Thoracic aorta (tissue), 2 donors: ENCODE measurements around the gene RAB39A. TPM values are rescaled to one million over a fixed set of nuclear protein-coding genes. Genes with fewer than 3 reads are reported as not detected.

ENCODE experiments used
- ATAC-seq: fragments of 150-250 bp; one replicate; pipeline ENCODE4 v1.8.0; 2017; ENCODE audit warnings: low read depth; ENCODE audit not compliant: insufficient number of reproducible peaks, low FRiP score
- DNase-seq: peaks from one replicate; pipeline ENCODE4 v3.0.0-alpha.2; 2020; ENCODE audit warnings: low spot score
- H3K27ac ChIP-seq, 2 donors: fragments of 200-600 bp; sonication (generic); 1 replicate in 1 of 2; 2 replicates in 1 of 2; pipeline ENCODE4 v1.5.1; 2016; ENCODE audit warnings: mild to moderate bottlenecking in 2 of 2, moderate library complexity in 2 of 2
- H3K27me3 ChIP-seq: fragments of 200-600 bp; sonication (generic); replicated peaks from 2 replicates; pipeline ENCODE4 v1.6.0; 2016; ENCODE audit warnings: mild to moderate bottlenecking; ENCODE audit not compliant: insufficient read depth
- H3K36me3 ChIP-seq: fragments of 200-600 bp; sonication (generic); one replicate; pipeline ENCODE4 v1.5.1; 2016
- H3K4me1 ChIP-seq, 2 donors: fragments of 200-600 bp; sonication (generic); 1 replicate in 1 of 2; 2 replicates in 1 of 2; pipeline versions ENCODE4 v1.5.1 to v1.6.0; 2016; ENCODE audit warnings: low read depth in 2 of 2, mild to moderate bottlenecking in 1 of 2; ENCODE audit not compliant: control insufficient read depth in 1 of 2
- H3K4me3 ChIP-seq: fragments of 200-600 bp; sonication (generic); 2 replicates; pipeline ENCODE4 v1.5.1; 2016; ENCODE audit warnings: mild to moderate bottlenecking
- H3K9me3 ChIP-seq: fragments of 200-600 bp; sonication (generic); 2 replicates; pipeline ENCODE4 v1.5.1; 2016
- CTCF ChIP-seq: fragments of 200-600 bp; sonication (generic); IDR thresholded peaks from one replicate; pipeline ENCODE4 v1.5.1; 2019; ENCODE audit warnings: antibody characterized with exemption
- total RNA-seq, 2 donors: library from RNA; depleted of rRNA; stranded (reverse); fragments of >200 nt; gene quantifications; one replicate each; pipeline versions ENCODE4 v1.1.0 to v1.2.3, GENCODE V29; 2016

The RAB39A gene
- total RNA-seq, 2 donors from 2014 or later, result 1.2 to 5.4 TPM

- no peak for TF ChIP-seq CTCF
- Histone ChIP-seq H3K9me3 (no peaks in the 10 kb centered on the region), H3K27me3 (no peaks in the 10 kb centered on the region), H3K27ac (no peak overlapping the region), H3K36me3 (no peaks in the 10 kb centered on the region), H3K4me3 (no peak overlapping the region), H3K4me1 (no peaks in the 10 kb centered on the region)
- DNase-seq (no peak), ATAC-seq (no peak)
These were observed 71.7 kb downstream of the RAB39A start for GRCh38 chr11:107999759-108000455.

- DNase-seq, result no peak
- Histone ChIP-seq H3K27ac (no peak overlapping the region), H3K4me3 (no peak overlapping the region), H3K36me3 (no peaks in the 10 kb centered on the region), H3K4me1 (no peaks in the 10 kb centered on the region), H3K9me3 (no peaks in the 10 kb centered on the region), H3K27me3 (no peaks in the 10 kb centered on the region)
- no peak for TF ChIP-seq CTCF
- no peak for ATAC-seq
These were observed 74.2 kb downstream of the RAB39A start for GRCh38 chr11:108002476-108002875.

- no peaks in the 10 kb centered on the region for H3K4me1 ChIP-seq
- DNase-seq (no peak), ATAC-seq (no peak)
- no peaks in the 10 kb centered on the region for H3K27me3 ChIP-seq
- no peak overlapping the region for H3K4me3 ChIP-seq
- H3K27ac ChIP-seq, result no peak overlapping the region
- H3K9me3 ChIP-seq, result no peaks in the 10 kb centered on the region
- TF ChIP-seq CTCF, result no peak
- no peaks in the 10 kb centered on the region for H3K36me3 ChIP-seq
These were observed 75.4 kb downstream of the RAB39A start for GRCh38 chr11:108003623-108004022.

GRCh38 chr11:108007819-108008218, 79.6 kb downstream of the RAB39A start:
- no peak overlapping the region for H3K4me3 ChIP-seq
- H3K27me3 ChIP-seq, result no peaks in the 10 kb centered on the region
- no peak for DNase-seq
- ATAC-seq, result no peak
- no peaks in the 10 kb centered on the region for H3K36me3 ChIP-seq
- H3K9me3 ChIP-seq, result no peaks in the 10 kb centered on the region
- peaks cover 22 to 29% of the 10 kb centered on the region in 2 donors for H3K4me1 ChIP-seq
- no peak for TF ChIP-seq CTCF
- H3K27ac ChIP-seq, result no peak overlapping the region

GRCh38 chr11:108008656-108009496, 80.6 kb downstream of the RAB39A start, which contains the start of gene CUL5:
Gene CUL5, plus strand, starts transcription at chr11:108008898. Its CDS starts 451 bp downstream, at chr11:108009349.
- H3K4me1 ChIP-seq, result peaks cover 31 to 39% of the 10 kb centered on the region in 2 donors
- peak; percentile 85 for TF ChIP-seq CTCF
- H3K36me3 ChIP-seq, result no peaks in the 10 kb centered on the region

More at GRCh38 chr11:108008656-108009496, 80.6 kb downstream of the RAB39A start, which contains the start of gene CUL5:
- ATAC-seq (peak; percentile 98), DNase-seq (peak; percentile 69)
- H3K27me3 ChIP-seq, result no peaks in the 10 kb centered on the region
- H3K27ac ChIP-seq, result peak within 1 kb of the TSS; percentile 89 to 97
- peak within 1 kb of the TSS; percentile 95 for H3K4me3 ChIP-seq
- H3K9me3 ChIP-seq, result no peaks in the 10 kb centered on the region
